Adrenal gland (tissue), 12 donors: ENCODE data around the gene SMIM38. TPM values are rescaled to one million over a fixed set of nuclear protein-coding genes. Genes with fewer than 3 reads are reported as not detected.

Experiments
- DNase-seq, 7 donors: peaks; one replicate each; pipeline ENCODE4 v3.0.0-alpha.2; 2019 to 2020
- H3K27ac ChIP-seq, 5 donors: fragments of 200-600 bp; sonication (generic) in 4 of 5; 1 replicate in 3 of 5; 2 replicates in 2 of 5; pipeline versions ENCODE4 v1.5.1 to v1.8.0; 2016 to 2020; ENCODE audit warnings: mild to moderate bottlenecking in 1 of 5
- H3K27me3 ChIP-seq: fragments of 200-600 bp; 2 replicates; pipeline ENCODE4 v1.8.0; 2021
- H3K36me3 ChIP-seq, 2 donors: fragments of 200-600 bp; replicated peaks in 1 of 2; 1 replicate in 1 of 2; 2 replicates in 1 of 2; pipeline versions ENCODE4 v1.5.1 to v1.8.0; 2018 to 2022
- H3K4me1 ChIP-seq, 2 donors: fragments of 200-600 bp; replicated peaks in 1 of 2; 1 replicate in 1 of 2; 2 replicates in 1 of 2; pipeline versions ENCODE4 v1.5.1 to v1.8.0; 2018 to 2021
- H3K4me3 ChIP-seq, 4 donors: fragments of 200-600 bp; sonication (generic) in 3 of 4; one replicate each; pipeline ENCODE4 v1.5.1; 2016 to 2018
- H3K9me3 ChIP-seq, 3 donors: fragments of 200-600 bp; sonication (generic) in 1 of 3; replicated peaks in 1 of 3; 1 replicate in 2 of 3; 2 replicates in 1 of 3; pipeline versions ENCODE4 v1.5.1 to v1.8.0; 2016 to 2021
- CTCF ChIP-seq, 6 experiments: fragments of 450-650 bp in 4 of 6; fragments of 200-600 bp in 2 of 6; sonication (generic) in 1 of 6; IDR thresholded peaks; 1 replicate in 5 of 6; 2 replicates in 1 of 6; pipeline versions ENCODE4 v1.5.1 to v1.8.0; 2016 to 2021; ENCODE audit warnings: antibody characterized with exemption in 6 of 6, mild to moderate bottlenecking in 2 of 6, moderate library complexity in 1 of 6
- POLR2A ChIP-seq, 2 donors: fragments of 450-650 bp; IDR thresholded peaks; one replicate each; pipeline ENCODE4 v1.6.1; 2017; ENCODE audit warnings: antibody characterized with exemption in 2 of 2, mild to moderate bottlenecking in 2 of 2, moderate library complexity in 1 of 2
- WGBS, 4 donors: extraction: QIAGEN DNeasy Blood & Tissue Kit in 2 of 4; methylation state at CpG; one replicate each; pipeline versions ENCODE4 v1.1.5 to v1.1.7; 2013 to 2017; 5-methylcytosine and 5-hydroxymethylcytosine counted together
- intact Hi-C, 2 donors: fragments of 100-400 bp; cut with DNase I; formaldehyde crosslinking; loops; one replicate each; pipeline versions ENCODE4 v1.14.1 to v1.15.0; 2022 to 2023
- polyA plus RNA-seq, 3 donors: library from polyadenylated mRNA; stranded (reverse); fragments of 200-250 nt in 2 of 3; fragments of 350-450 nt in 1 of 3; fragmentation: Illumina TruSeq in 1 of 3; extraction: RNeasy Lipid Tissue Mini Kit (QIAGEN cat#74804) in 1 of 3; gene quantifications; one replicate each; pipeline ENCODE4 v1.2.3, GENCODE V29; 2013 to 2014
- total RNA-seq, 9 donors: library from RNA; depleted of rRNA in 4 of 9; stranded (reverse); fragments of >200 nt in 4 of 9; fragments of 120-200 nt in 1 of 9; fragmentation: NEBNext Ultra II Directional in 1 of 9; extraction: Animal tissue kit (Norgen Biotek cat#: 25700) in 1 of 9; gene quantifications; one replicate each; pipeline versions ENCODE4 v1.1.0 to v1.2.4, GENCODE V29; 2013 to 2023
- donor health status: healthy with polysubstance abuse.
- donor health status: Bipolar disorder and iron deficiency.
- donor health status: DM: yes; HTN: yes; CAD: no.
- donor health status: DM: no; HTN: no; CAD: no.
- donor health status: DM: no; HTN: no; CAD: no.
- donor health status: DM: yes; HTN: yes; CAD: no.

SMIM38 gene
- total and polyA plus RNA-seq, 12 donors, result 0.11 to 0.33 (median 0.16) TPM; not detected in 4

GRCh38 chr11:69111624-69112542 lies 43.9 kb upstream of the SMIM38 start:
- no peak overlapping the region for H3K27ac ChIP-seq
- WGBS, 4 donors, result 85 to 90% (median 88%) methylated on average over 18 to 20 of the region's 20 CpGs
- no peaks in the 10 kb centered on the region for H3K27me3 ChIP-seq
- no peaks in the 10 kb centered on the region for H3K36me3 ChIP-seq
- TF ChIP-seq CTCF (IDR thresholded peaks at IDR 0.05) (no peak), POLR2A (IDR thresholded peaks at IDR 0.05) (no peak)
- H3K9me3 ChIP-seq, result no peaks in the 10 kb centered on the region
- no peaks in the 10 kb centered on the region for H3K4me1 ChIP-seq
- no peak for DNase-seq
- H3K4me3 ChIP-seq, result no peak overlapping the region
- intact Hi-C loops, result no loop called here

- no peak for TF ChIP-seq POLR2A (IDR thresholded peaks at IDR 0.05)
- no peak for TF ChIP-seq CTCF (IDR thresholded peaks at IDR 0.05)
- intact Hi-C loops, result no loop called here
- Histone ChIP-seq H3K27me3 (no peaks in the 10 kb centered on the region), H3K27ac (no peak overlapping the region), H3K4me3 (no peak overlapping the region), H3K4me1 (no peaks in the 10 kb centered on the region), H3K36me3 (no peaks in the 10 kb centered on the region), H3K9me3 (no peaks in the 10 kb centered on the region)
- 77 to 82% (median 80%) methylated on average over 10 of the region's 10 CpGs for WGBS, 4 donors
- DNase-seq, result no peak
Observed at GRCh38 chr11:69113226-69113625, 42.5 kb upstream of the SMIM38 start.

DNA sequence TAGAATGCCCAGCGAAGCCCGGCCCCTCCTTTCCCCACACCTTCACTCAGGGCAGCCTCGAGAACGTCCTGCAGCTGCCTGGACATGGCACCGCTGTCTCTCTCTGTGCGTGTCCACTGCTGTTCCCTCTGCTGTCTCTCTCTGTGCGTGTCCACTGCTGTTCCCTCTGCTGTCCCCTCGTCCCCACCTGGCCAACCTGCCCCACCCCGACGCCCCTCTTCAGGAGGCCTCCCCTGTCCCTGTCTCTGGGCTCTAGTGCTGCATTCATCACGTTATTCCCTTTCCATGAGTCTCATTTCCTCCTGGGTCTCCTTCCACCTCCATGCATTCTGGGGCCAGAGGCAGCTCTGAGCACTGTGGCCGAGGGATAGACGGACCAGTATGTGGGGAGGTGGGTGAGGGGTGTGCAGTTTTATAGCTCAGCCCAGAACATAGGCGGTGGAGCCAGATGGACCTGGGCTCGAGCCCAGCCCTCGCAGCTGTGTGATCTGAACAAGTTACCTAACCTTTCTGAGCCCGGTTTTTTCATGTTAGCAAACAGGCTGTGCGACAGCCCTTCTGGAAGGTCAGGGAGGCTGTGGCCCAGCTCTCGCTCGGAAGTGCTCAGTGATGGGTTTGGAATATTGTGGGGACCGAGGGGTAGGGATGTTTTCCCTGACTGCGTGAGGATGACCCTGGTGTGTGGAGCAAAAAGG lies 41.9 kb upstream of the SMIM38 start:
- no peak for TF ChIP-seq CTCF (IDR thresholded peaks at IDR 0.05)
- no peak for TF ChIP-seq POLR2A (IDR thresholded peaks at IDR 0.05)

DNA sequence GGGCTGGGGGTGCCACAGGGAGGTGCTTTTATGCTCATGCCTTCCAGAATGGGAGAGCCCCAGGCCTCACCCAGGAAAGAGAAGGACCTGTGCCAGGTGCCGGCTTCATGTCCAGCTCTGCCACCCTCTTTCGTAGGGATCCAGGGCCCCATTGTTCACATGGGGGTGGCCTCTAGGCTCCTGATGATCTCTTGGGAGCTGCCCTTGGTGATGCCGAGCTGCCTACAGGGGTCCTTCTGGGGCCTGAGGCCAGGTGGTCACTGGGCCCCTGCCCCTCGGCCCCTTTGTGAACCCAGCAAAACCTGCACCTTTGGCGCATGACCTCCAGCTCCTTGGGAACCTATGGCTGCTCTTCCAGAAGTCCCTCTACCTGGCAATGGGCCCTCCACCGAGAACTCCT lies 41.4 kb upstream of the SMIM38 start:
- Histone ChIP-seq H3K4me3 (no peak overlapping the region), H3K36me3 (no peaks in the 10 kb centered on the region), H3K27ac (no peak overlapping the region), H3K9me3 (no peaks in the 10 kb centered on the region), H3K4me1 (no peaks in the 10 kb centered on the region), H3K27me3 (no peaks in the 10 kb centered on the region)
- intact Hi-C loops, result no loop called here
- no peak for TF ChIP-seq POLR2A (IDR thresholded peaks at IDR 0.05)
- no peak for DNase-seq
- WGBS, 4 donors, result 76 to 89% (median 84%) methylated on average over 6 of the region's 6 CpGs

More for the DNA sequence above, 41.9 kb upstream of the SMIM38 start:
- Histone ChIP-seq H3K4me3 (no peak overlapping the region), H3K9me3 (no peaks in the 10 kb centered on the region), H3K27me3 (no peaks in the 10 kb centered on the region), H3K36me3 (no peaks in the 10 kb centered on the region), H3K4me1 (no peaks in the 10 kb centered on the region), H3K27ac (no peak overlapping the region)
- no peak for DNase-seq
- intact Hi-C loops, result no loop called here
- WGBS, 4 donors, result 77 to 81% (median 78%) methylated on average over 22 of the region's 22 CpGs
